ENCODE data around the gene SEMA4C.

The SEMA4C gene

DNA sequence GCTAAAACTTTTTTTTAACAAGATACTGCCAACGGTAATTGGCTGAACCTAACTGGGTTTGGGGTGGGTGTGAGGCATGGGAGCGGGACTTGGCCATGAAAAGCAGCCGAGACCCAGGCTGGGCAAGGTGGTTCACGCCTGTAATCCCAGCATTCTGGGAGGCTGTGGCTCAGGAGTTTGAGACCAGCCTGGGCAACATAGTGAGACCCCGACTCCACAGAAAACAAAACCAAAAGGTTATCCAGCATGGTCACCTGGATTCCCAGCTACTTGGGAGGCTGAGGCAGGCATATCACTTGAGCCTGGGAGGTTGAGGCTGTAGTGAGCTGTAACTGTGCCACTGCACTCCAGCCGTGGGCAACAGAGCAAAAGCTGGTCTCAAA is 11.0 kb upstream of the SEMA4C start:
- DNase-seq = no peak

GRCh38 chr2:96879545-96880040 is 9.7 kb upstream of the SEMA4C start:
- DNase-seq = no peak

DNA sequence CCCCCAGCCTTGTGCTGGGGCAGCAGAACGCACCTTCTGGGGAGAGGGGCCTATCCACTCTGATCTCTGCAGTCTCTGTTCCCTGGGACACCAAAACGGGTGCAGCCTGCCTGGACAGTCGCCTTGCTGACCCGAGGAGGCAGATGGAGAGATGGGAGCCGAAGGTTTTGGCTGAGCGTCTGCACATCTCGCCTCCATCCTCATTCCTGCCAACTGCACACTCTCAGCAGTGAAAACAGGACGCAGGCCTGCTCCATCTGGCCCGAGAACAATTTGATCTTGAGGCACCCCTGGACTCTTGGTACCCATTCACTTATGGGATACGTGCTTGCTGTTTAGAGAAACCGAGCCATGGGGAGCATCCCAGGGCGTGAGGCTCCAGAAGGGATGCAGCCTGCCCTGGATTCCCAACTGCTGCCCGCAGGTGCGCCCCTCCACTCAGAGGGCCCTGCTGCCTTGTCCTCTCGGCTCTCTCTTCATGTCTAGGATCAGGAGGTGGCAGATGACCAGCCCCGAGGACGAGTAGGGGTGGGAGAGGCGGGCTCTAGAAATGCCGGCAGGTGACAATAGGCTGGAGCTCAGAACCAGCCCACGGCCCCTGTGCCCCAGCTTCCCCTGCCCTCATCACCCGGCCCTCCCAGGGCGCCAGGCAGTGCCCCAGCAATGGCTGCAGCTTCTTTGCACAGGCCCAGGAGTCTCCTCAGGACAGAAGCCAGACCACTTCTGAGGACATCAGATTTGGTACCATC is 9.1 kb upstream of the SEMA4C start:
- no peak for DNase-seq

DNA sequence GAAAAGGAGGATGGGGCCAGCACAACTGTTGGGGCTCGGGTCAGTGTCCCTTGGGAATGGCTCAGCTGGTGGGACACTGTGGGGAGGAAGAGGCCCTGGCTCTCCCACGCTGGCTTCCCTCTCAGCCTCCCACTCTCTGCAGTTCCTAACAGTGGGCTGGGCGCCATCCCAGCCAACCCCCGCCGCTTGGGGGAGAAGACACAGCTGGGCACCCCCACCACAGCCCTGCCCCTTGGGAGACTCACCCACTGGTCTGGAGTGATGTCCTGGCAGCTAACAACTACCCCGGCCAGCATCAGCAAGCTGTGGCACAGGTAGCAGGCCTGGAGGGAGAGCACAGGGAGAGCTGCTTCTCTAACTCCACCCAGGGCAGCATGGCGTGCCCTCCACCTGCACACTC is 8.3 kb upstream of the SEMA4C start:
- DNase-seq = no peak

GRCh38 chr2:96877631-96878092 is 7.8 kb upstream of the SEMA4C start:
- DNase-seq = no peak

DNA sequence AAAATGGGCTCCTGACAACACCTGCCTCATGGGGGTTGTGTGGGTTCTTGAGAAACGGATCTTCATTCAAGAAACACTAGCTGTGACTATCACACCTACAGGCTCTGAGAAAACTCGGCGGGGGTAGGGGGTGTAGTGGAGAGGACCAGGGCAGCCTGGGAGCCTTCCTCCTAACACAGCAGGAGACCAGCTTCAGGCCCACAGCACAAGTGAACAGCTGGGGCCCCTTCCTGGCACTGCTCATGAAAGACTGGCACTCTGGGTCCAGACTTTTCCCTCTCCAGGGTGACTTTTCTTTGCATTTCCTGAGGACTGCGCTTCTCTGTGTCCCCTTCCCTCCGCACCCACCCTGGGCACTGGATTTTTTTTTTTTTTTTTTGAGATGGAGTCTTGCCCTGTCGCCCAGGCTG is 7.2 kb upstream of the SEMA4C start:
- DNase-seq = no peak

DNA sequence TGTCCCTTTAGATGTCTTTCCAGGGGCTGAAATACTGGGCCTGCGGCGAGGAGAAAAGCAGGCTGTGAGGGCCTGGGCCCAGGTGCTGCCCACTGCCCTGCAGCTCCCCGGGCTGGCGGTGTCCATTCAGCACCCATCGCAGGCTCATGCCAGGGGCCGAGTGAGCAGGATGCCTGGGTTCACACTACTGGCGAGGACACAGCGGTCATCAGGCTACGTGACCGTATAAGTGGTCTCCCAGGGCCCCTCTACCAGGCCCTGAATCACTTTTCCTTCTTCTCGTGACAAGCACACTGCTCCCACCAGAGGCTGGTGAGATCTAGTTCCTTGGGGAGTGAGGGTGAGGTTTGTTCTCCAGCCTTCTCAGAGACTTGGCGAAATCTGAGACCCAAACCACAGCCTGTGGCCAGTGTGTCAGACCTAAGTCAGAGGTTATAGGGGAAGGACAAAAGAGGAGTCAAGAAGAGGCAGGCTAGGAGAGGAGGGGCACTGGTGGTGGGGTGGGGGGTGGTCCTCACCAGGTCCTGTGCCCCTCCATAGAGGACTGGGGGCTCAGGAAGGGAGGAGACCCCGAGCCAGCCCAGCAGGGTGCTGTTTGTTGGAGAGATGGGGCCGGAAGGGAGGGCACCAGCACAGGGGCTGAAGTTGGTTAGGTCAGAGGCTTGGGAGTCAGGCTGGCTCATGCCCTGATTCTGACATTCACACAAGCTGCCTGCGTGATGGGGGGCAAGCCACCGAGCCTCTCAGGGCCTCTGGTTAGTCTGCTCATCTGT is 6.6 kb upstream of the SEMA4C start:
- no peak for DNase-seq

DNA sequence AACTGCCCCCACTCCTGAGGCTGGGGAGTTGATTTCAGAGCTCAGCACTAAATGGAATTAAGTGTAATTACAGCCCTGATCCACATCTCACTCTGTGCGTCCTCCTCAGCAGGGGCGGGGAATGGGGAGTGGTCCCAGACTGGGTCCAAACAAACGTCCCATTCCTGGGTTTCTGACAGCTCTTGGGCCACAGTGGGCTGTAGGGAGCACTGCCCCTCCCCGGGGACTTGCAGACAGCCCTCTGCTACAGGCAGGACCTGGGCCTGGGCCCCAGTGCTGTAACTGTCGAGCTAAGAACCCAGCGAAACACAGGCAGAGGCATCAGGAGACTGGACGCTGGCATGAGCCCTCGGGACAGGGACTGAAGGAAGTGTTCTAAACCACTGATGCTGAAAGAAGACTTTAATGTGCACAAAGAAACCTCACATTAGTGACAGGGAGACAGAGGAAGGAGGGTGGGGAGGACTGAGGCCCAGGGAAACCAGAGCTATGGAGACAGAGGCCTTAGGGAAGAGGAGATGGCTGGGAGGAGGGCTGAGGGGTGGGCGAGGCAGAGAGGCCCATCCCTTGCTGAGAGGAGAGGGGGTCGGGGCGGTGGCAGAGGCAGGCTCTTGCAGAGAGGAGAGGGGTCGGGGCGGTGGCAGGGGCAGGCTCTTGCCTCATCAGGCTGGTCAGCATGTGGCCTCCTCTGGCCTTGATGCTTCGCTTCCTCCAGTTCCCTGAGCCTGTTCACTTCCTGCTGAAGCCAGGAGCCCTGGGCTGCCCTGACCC is 5.8 kb upstream of the SEMA4C start:
- peak; percentile 39 for DNase-seq

- no peak for DNase-seq
These were observed 4.4 kb upstream of the SEMA4C start for GRCh38 chr2:96874198-96874831.

- no peak for DNase-seq
These were observed 3.8 kb upstream of the SEMA4C start for GRCh38 chr2:96873651-96874096.

DNA sequence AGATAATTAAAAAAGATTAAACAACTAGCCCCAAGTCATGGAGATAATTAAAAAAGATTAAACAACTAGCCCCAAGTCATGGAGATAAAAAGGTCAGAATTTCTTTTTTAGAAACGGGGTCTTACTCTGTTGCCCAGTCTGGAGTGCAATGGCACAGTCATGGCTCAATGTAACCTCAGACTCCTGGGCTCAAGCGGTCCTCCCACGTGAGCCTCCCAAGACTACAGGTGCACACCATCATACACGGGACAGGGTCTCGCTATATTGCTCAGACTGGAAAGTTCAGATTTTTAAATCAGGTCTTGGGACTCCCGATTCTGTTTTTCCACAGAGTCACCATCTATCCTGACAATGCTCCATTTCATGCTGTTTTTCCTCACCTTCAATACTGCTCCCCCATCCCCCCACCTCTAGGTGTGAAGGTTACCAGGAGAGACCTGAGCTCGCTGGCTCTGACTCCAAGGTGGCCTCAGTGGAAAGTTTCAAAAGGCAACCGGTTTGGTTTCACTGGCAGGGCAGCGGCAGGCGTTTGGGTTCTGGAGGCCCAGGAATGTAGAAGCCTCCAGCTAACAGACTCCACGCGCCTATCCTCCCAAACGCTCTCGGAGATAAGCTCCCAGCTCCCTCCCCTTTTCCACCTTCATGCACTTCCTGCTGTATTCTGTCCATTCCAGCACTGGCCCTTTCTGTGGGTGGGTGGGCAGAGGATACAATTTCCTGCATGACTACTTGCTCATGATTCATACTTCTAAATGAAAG is 2.9 kb upstream of the SEMA4C start:
- DNase-seq = no peak

DNA sequence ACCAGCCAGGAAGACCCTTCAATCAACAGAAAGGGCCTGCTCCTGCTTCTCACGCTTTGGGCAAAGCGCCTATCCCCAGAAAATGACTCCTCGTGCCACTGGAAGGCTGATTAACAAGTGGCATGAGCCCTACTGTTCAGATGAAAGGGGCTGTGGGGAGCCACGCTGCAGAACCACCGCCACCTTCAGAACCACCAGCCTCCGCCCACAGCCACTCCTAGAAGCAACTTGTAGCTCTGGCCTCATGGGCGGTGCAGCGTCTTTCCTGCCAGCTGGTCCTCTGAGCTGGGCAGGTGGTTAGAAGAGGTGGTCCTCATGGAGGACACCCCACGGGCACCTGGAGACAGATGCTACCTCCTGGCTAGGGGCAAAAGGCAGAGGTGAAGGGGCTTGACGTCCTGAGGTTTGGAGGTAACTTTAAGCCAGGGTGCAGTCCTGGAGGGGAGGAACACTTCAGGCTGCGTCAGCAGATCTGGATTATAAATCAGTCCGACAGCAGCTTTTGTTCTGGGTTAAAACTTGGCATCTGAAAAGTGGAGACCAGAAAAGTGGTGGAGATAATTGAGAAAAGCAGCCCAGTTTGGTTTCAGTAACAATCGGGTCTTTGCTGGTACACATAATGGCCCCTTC is 861 bp upstream of the SEMA4C start:
- DNase-seq = peak; percentile 29

DNA sequence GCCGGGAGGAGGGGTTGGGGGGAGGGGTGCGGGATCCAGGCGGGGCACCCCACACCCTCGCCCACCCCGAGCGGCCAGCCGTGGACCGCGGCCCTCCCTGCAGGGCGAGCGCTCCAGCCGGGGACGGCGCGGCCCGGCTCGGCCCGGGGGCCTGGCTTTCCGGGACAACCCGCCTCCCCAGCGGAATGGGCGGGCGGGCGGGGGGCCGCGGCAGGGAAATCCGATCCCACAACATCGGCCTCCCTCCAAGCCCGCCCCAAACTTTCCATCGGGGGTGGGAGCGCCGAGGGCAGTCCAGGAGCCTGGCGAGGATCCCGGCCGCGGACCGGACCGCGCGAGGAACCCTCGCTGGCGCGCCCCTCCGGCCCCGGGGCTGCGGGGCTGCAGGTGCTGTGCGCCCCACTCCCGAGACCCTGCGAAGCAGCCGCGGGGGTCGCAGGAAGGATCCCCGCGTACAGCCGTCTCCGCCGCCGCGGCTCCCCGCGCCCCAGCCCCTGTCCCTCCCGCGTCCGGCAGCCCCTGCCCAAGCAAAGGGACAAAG is 529 bp downstream of the SEMA4C start:
- no peak for DNase-seq

GRCh38 chr2:96868555-96869280 is 1.2 kb downstream of the SEMA4C start:
- DNase-seq = peak; percentile 67

- DNase-seq = no peak
These were observed 1.9 kb downstream of the SEMA4C start for GRCh38 chr2:96867756-96868554.

GRCh38 chr2:96866986-96867755 is 2.7 kb downstream of the SEMA4C start:
- no peak for DNase-seq

- no peak for DNase-seq
These were observed 3.3 kb downstream of the SEMA4C start for GRCh38 chr2:96866586-96866985.

DNA sequence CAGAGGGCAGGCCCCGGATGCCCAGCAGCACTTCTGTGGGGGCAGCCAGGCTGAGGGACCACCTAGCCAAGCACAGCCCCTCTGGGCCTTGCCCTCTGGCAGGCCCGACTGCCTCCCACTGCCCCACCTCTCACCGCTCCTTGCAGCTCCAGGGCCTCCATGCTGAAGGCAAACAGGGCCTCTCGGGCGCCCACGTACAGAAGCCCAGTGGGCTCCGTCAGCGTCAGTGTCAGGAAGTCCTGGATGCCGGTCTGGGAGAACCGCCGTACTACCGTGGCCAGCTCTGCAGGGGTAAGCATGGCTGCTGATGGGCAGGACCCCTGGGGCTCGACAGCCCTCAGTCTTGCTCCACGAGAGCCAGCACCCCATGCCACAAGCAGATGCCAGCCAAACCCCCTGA is 3.7 kb downstream of the SEMA4C start:
- DNase-seq = no peak

DNA sequence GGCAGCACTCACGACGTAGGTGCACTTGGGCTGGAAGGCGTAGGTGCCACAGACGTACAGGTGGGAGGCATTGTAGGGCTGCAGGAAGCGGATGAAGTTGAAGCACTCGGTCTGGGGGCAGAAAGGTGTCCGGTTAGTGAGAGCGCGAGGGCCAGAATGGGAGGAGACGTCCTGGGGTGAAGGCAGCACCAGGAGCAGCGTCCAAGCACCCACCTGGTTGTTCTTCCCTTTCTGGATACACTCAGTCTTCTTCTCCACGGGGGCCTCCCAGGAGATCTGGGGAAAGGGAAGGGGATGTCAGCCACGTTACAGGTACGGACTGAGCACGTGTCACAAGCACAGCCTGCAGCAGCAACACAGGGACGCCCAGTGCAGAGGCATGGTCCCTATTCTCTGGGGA is 4.2 kb downstream of the SEMA4C start:
- no peak for DNase-seq
